ENCODE data around the gene PRRT1. TPM values are rescaled to one million over a fixed set of nuclear protein-coding genes. Genes with fewer than 3 reads are reported as not detected.
"Not testable (repeated sequence)": the region's sequence is repeated elsewhere in the genome, so short reads cannot be mapped to it uniquely, and the experiment has no call there.

Gene PRRT1
- total RNA-seq, 2 experiments from 2014 or later, result 1.4 to 1.5 TPM

DNA sequence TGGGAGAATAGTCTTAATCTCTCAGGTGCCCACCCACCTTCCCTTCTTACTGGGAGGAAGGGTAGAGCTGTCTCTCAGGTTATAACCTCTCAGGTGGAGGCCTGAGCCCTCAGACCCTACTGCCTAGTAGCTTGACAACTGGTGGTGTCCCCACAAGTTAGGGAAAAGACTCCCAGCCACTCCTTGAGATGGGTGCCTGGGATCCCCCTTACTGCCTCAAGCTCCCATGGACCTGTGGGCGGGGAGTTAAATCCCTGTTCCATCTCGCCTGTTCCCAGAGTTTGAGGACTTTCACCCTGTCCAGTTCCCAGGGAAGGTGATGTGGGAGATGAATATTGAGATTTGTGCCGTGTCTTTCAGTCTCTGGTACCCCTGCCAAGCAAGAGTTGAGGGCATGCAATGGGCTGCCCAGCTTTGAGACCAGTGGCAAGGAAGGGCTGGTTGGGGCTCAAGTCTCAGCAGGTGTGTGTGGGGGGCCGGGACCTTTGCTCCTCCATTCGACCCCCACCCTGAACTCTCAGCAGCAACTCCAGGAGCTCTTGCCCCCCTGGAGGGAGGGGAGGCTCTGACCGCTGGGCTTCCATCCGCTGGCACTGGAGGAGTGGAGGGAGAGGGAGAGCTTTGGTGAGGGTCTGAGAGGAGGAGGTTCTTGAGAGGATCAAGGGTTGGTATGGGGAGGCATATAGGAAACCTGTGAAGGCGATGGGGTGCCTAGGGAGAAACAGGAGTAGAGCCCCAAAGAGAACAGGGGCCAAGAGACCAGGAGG lies 39.4 kb upstream of the PRRT1 start:
- peak overlapping the region; percentile 92 for H3K4me3 Mint-ChIP-seq
- H3K27me3 Mint-ChIP-seq, result no peaks in the 10 kb centered on the region
- peaks cover 39% of the 10 kb centered on the region for H3K36me3 Mint-ChIP-seq
- DNase-seq, result no peak
- H3K27ac Mint-ChIP-seq, result peak overlapping the region; percentile 93
- peaks cover 56% of the 10 kb centered on the region for H3K4me1 Mint-ChIP-seq
- H3K9me3 Mint-ChIP-seq, result no peaks in the 10 kb centered on the region

DNA sequence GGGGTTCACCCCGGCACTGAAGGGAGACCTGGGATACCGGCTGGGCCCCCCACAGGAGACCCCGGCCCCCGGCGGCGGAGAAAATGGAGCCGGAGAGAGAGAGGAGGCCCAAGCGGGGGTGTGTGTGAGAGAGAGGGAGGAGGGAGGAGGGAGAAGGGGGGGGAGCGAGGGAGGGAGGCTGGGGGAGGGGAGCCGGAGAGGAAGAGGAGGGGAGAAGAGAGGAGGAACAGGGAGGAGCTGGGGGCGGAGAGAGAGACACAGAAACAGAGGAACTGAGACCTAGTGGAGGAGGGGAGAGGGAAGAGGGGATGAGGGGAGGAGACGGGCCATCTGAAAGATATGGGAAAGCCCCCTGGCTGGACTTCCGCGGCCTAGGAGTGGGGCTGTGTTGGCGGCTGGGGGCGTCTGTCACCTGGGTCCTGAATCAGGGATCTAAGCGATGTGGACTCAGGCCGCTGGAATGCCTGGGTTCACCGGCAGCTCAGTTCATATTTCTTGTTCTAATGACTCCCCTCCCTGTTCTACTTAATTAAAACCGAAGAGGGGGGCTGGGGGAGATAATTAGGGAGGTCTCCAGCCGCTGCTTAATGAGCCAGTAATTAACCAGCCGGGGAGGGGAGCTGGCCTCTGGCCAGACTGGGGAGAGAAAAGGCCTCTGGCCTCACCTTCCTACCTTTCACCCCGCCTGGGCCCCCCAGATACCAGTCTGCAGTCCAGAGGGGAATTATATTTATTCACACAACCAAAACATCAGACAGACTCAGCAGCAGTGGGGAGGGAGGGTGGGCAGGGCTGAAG lies 38.5 kb upstream of the PRRT1 start, which contains the start of gene PBX2:
PBX2 (minus strand) TSS at position 149 of the 798 bp plus-strand sequence. CDS start 287 bp downstream, outside the sequence.
- peak within 1 kb of the TSS; percentile 93 for H3K27ac Mint-ChIP-seq
- peaks cover 43% of the 10 kb centered on the region for H3K36me3 Mint-ChIP-seq
- H3K4me3 Mint-ChIP-seq, result peak within 1 kb of the TSS; percentile 92
- DNase-seq, result peak; percentile 70
- H3K9me3 Mint-ChIP-seq, result no peaks in the 10 kb centered on the region
- no peaks in the 10 kb centered on the region for H3K27me3 Mint-ChIP-seq
- peaks cover 62% of the 10 kb centered on the region for H3K4me1 Mint-ChIP-seq

DNA sequence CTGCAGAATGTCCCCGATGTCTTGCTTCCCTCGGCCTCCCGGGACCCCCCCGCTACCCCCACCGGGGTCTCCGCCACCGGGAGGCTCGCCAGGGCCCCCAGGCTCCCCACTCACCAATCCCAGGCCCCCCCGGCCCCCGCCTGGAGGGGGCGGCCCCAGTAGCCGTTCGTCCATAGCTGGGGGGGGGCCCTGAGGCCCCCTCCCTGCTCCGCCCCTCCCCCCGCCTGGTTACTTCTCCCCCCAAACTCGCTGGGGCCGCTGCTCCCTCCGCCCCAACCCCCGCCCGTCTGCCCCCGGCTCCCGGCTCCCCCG lies 38.0 kb upstream of the PRRT1 start:
- Mint-ChIP-seq H3K9me3 (no peaks in the 10 kb centered on the region), H3K4me3 (peak overlapping the region; percentile 87), H3K36me3 (peaks cover 43% of the 10 kb centered on the region), H3K4me1 (peaks cover 59% of the 10 kb centered on the region), H3K27ac (peak overlapping the region; percentile 83), H3K27me3 (no peaks in the 10 kb centered on the region)
- DNase-seq, result no peak

DNA sequence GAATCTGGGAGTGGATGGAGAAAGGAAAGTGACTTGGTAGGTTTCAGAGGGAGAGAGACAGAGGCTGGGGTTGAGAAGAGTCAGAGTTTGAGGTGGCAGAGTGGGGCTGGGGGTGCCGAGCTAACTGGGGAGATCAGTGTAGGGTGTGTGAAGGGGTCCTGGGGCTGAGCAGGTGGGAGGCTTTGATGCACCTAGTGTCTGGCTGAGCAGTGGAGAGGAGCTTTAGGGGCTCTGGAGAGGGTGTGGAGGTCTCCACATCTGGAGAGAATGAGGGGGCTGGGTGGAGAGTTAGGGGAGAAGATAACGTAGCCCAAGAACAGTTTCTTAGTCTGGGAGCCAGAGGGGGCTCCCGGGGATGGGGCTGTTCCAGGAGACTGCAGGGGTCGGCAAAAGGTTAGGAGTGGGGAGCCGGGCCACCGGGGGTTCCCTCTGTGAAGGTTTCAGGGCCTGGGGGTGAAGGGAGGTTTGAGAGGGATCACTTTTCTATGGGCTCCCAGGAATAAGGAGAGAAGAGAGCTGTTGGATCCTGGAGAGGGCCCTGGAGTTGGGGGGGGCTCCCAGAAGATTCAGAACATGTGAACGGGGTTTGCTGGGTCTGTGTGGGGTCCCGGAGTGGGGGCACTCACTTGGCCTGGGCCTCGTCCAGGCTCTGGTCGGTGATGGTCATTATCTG lies 37.5 kb upstream of the PRRT1 start:
- peaks cover 54% of the 10 kb centered on the region for H3K4me1 Mint-ChIP-seq

DNA sequence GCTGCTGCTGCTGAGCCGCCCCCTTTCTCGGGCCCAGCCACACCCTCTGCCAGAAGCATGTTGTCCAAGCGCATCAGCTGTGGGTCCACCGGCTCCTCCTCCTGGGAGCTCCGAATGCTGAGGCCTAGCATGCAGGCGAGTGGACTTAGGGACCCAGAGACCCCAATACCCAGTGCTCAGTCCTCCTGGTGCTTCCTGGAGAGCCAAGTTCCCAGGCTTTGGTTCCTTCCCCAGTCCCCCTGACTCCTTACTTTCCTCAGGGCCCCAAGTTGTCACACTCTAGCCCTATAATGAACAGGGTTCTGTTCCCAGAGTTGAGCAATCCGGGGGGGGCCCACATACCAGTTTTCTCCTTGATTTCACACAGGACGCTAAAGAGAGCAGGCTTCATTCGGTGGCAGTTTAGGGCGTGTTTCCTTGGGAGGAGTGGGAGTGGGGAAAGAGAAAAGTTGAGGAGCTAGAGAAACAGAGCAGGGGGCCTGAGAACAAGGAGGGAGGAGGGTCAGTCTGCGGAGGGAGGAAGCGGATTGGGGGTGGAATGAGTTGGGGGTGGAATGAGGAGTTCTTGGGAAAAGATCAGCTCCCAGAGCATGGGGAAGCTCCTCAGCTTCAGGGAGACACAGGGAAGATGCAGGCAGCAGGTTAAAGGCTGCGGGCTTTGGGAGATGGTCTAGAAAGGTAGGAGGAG lies 36.8 kb upstream of the PRRT1 start:
- H3K4me3 Mint-ChIP-seq, result peak overlapping the region; percentile 87
- peak overlapping the region; percentile 83 for H3K27ac Mint-ChIP-seq
- H3K27me3 Mint-ChIP-seq, result no peaks in the 10 kb centered on the region
- no peak for DNase-seq
- peaks cover 49% of the 10 kb centered on the region for H3K4me1 Mint-ChIP-seq
- H3K36me3 Mint-ChIP-seq, result peaks cover 41% of the 10 kb centered on the region
- H3K9me3 Mint-ChIP-seq, result no peaks in the 10 kb centered on the region

More for the DNA sequence above, 37.5 kb upstream of the PRRT1 start:
- Mint-ChIP-seq H3K27ac (peak overlapping the region; percentile 83), H3K4me3 (peak overlapping the region; percentile 87), H3K27me3 (no peaks in the 10 kb centered on the region), H3K9me3 (no peaks in the 10 kb centered on the region), H3K36me3 (peaks cover 43% of the 10 kb centered on the region)
- DNase-seq, result no peak

DNA sequence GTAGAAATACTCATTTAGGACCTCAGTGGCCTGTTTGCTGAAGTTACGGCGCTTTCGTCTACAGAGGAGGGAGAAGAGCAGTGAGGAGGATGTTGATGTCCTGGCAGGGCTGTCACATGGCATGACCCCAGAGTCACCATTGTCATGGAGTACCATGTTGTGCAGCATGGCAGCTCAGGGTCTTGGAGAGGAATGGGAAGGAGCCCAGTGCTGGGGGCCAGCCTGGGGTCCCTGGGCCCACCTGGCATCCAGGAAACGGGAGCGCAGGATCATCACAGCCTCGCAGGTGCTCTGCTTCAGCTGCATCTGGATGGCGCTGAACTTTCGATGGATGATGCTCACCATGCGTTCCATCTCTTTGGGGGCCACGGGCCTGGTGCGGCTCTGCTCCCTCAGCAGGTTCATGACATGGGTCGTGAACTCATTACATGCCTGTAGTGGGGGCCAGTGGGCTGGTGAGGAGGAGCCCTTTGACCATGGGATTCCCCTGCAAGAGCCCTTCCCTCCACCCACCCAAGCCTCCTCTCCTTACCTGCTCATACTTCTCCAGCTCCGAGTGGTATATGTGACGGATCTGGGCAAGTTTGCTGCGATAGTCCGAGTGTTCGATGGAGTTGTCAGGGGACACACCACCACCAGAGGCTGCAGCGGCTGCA lies 36.1 kb upstream of the PRRT1 start:
- peaks cover 47% of the 10 kb centered on the region for H3K4me1 Mint-ChIP-seq
- H3K36me3 Mint-ChIP-seq, result peaks cover 41% of the 10 kb centered on the region
- H3K27me3 Mint-ChIP-seq, DNase-seq, H3K9me3 Mint-ChIP-seq: not testable (repeated sequence)
- peak overlapping the region; percentile 83 for H3K27ac Mint-ChIP-seq
- H3K4me3 Mint-ChIP-seq, result peak overlapping the region; percentile 87

DNA sequence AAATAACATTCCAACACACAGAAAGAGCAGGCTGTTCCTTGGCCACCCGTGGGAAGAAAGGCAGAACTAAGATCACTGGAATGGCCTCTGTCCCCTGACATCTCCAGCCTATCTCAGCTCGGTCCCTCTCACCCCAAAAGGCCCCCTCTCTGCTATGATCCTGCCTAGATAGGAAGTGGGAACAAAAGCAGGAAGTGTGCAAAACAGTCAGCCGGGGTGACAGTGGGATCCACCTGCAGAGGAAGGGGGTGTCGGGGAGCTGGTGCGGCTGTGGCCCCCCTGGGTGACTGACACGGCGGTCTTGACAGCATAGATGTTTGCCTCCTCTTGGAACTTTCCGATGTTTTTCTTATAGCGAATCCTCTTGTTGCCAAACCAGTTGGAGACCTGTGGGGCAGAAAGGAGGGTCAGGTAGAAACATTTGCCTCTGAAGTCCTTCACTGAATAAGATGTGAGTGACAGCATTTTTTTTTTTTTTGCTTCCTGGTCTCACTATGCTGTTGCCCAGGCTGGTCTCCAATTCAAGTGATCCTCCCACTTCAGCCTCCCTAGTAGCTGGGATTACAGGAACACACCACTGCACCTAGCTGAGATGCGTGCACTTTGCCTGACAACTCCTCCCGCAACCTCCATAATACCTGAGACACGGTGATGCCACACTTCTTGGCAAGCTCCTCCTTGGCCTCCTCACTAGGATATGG lies 35.4 kb upstream of the PRRT1 start:
- DNase-seq, result no peak
- Mint-ChIP-seq H3K27ac (peak overlapping the region; percentile 80), H3K4me3 (peak overlapping the region; percentile 87), H3K4me1 (peaks cover 47% of the 10 kb centered on the region), H3K9me3 (no peaks in the 10 kb centered on the region), H3K27me3 (no peaks in the 10 kb centered on the region), H3K36me3 (peaks cover 40% of the 10 kb centered on the region)

DNA sequence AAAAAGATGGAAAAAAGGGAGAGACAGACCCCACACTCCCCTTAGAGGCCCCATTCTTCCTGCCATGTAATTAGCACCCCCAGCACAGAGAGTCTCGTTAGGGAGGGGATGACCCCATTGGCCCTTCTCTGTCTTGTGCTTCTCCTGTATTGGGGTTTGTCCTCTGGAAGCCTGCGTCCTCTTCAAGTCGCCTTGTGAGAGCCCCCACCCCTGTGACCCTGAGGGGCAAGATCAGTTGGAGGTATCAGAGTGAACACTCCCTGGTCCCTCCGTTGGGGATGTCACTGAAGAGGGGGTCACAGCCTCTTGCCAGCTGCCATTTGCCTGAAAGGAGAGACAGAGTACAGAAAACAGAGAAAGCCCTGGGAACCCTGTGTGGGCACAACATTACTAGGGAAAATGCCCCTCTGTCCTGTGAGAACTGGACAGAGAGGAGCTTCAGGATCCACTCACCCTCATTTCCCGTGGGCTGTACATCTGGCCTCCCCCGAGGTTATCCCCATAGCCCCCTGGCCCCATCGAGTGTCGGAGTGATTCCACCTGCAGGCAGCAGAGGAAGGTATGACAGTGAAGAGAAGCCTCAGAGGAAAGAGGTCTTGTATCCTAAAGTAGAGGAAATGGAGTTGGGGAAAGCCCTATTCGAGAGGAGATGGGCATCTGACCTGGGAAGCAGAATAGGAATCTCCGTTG lies 34.6 kb upstream of the PRRT1 start:
- not testable (repeated sequence) for H3K27me3 Mint-ChIP-seq, DNase-seq, H3K9me3 Mint-ChIP-seq
- Mint-ChIP-seq H3K36me3 (peaks cover 39% of the 10 kb centered on the region), H3K27ac (peak overlapping the region; percentile 80), H3K4me3 (peak overlapping the region; percentile 33), H3K4me1 (peaks cover 47% of the 10 kb centered on the region)

DNA sequence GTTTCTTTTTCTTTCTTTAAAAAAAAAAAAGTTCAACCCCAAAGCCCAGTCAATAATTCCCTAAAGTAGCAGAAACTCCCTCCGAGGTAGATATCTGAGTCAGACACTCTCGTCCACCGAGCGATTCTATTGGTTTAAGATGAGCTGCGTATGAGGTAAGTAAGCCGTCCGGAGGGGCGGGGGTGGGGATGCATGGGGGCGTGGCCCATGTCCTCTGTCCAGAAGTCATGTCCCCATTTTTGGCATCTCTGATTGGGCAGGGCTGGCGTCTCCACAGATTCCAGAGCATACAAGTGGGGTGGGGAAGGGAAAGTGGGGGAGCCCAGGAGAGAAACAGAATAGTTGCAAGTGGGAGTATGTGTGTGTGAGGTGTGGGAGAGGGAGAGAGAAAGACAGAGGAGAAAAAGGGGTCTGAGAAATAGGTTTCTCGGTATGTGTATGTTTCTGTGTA lies 34.0 kb upstream of the PRRT1 start:
- not testable (repeated sequence) for DNase-seq, H3K9me3 Mint-ChIP-seq, H3K27me3 Mint-ChIP-seq
- H3K4me1 Mint-ChIP-seq, result peaks cover 45% of the 10 kb centered on the region
- H3K27ac Mint-ChIP-seq, result peak overlapping the region; percentile 80
- H3K4me3 Mint-ChIP-seq, result peak overlapping the region; percentile 33
- H3K36me3 Mint-ChIP-seq, result peaks cover 36% of the 10 kb centered on the region

DNA sequence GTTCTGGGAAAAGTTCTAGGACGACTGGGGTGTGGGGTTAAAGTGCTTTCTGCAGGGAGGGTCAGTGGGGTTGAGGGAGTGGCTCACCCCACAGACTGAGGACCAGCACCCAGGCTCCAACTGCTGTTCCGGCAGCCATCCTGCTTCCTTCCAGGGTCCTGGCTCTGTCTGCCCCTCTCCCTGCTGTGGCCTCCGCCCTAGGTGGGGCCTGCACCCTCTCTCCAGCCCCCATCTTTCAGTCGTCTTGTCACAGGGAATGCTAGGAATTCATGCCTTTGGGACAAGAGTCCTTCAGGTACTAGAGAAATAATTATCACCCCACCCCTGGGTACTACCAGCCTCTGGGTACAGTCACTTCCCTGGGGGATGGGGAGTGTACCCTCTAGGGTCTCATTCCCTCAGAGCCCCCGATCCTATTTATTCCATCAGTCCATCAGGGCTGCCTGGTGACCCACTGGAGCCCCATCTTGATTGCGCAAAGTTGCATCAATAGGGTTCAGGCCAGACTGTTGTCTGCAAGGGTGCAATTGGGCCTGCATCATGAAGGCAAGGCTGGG lies 32.4 kb upstream of the PRRT1 start, which contains the start of gene AGER:
AGER (minus strand) TSS at position 170 of the 557 bp plus-strand sequence; CDS start at position 139, 31 bp downstream.
- no peaks in the 10 kb centered on the region for H3K9me3 Mint-ChIP-seq
- H3K4me1 Mint-ChIP-seq, result peaks cover 53% of the 10 kb centered on the region
- peaks cover 39% of the 10 kb centered on the region for H3K36me3 Mint-ChIP-seq
- H3K4me3 Mint-ChIP-seq, result no peak within 1 kb of the TSS
- H3K27ac Mint-ChIP-seq, result peak within 1 kb of the TSS; percentile 32
- H3K27me3 Mint-ChIP-seq, result no peaks in the 10 kb centered on the region
- no peak for DNase-seq

DNA sequence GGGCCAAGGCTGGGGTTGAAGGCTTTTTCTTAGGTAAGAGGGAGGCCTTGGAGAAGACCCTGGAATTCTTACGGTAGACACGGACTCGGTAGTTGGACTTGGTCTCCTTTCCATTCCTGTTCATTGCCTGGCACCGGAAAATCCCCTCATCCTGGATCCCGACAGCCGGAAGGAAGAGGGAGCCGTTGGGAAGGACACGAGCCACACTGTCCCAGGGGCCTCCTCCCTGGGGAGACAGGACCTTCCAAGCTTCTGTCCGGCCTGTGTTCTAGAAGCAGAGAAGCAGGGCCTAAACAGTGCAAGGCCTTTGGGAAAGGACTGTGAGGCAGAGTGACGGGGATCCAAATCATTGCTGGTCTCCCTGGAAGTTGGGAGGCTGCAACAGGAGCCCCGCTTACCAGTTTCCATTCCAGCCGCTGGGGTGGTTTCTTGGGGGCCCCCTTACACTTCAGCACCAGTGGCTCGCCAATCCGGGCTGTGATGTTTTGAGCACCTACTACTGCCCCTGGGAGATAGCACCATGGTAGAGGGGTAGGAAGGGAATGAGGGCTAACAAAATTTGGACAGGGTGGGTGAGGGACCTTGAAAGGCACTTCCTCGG lies 31.8 kb upstream of the PRRT1 start:
- no peak overlapping the region for H3K27ac Mint-ChIP-seq
- H3K4me1 Mint-ChIP-seq, result peaks cover 52% of the 10 kb centered on the region
- no peaks in the 10 kb centered on the region for H3K9me3 Mint-ChIP-seq
- no peak overlapping the region for H3K4me3 Mint-ChIP-seq
- no peaks in the 10 kb centered on the region for H3K27me3 Mint-ChIP-seq
- DNase-seq, result no peak
- peaks cover 39% of the 10 kb centered on the region for H3K36me3 Mint-ChIP-seq

DNA sequence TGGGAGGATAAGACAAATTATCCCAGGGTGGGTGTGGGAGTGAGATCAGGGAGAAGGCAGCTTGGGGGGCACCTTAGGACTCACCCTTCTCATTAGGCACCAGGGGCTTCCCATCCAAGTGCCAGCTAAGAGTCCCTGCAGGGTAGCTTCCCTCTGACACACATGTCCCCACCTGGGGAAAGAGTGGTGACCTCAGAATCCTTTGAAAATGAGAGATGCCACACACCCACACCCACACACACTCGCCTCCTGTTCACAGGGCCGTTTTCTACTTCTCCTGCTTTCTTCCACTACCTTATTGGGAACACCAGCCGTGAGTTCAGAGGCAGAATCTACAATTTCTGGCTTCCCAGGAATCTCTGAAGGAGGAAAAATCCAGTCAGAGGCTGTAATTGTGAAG lies 31.3 kb upstream of the PRRT1 start:
- H3K9me3 Mint-ChIP-seq, result no peaks in the 10 kb centered on the region
- H3K4me3 Mint-ChIP-seq, result no peak overlapping the region
- H3K27ac Mint-ChIP-seq, result peak overlapping the region; percentile 16
- peaks cover 48% of the 10 kb centered on the region for H3K4me1 Mint-ChIP-seq
- H3K36me3 Mint-ChIP-seq, result peaks cover 34% of the 10 kb centered on the region
- no peaks in the 10 kb centered on the region for H3K27me3 Mint-ChIP-seq
- DNase-seq, result no peak

DNA sequence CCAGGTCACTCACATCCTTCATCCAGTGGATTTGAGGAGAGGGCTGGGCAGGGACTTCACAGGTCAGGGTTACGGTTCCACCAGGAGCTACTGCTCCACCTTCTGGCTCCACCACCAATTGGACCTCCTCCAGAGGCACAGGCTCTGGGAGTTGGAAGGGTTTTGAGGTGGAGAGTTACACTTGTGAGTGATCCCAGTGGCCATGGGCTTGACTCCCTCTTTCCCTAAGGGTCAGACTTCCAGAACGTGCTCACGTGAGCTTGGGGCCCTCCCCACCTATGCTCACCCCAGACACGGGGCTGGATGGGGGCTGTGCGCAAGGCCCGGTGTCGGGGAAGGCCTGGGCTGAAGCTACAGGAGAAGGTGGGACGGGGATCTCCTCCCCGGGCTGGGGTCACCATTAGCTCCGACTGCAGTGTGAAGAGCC lies 30.8 kb upstream of the PRRT1 start:
- Mint-ChIP-seq H3K27ac (peak overlapping the region; percentile 38), H3K9me3 (no peaks in the 10 kb centered on the region), H3K27me3 (no peaks in the 10 kb centered on the region), H3K4me3 (no peak overlapping the region), H3K4me1 (peaks cover 45% of the 10 kb centered on the region), H3K36me3 (peaks cover 30% of the 10 kb centered on the region)
- DNase-seq, result no peak

Data from activated naive CD8-positive, alpha-beta T cell treated with anti-CD3 and anti-CD28 coated beads for 36 hours (primary cell).